Mesenchymal stem cell (in vitro differentiated cells and primary cell): ENCODE data around the gene ATP6V0E2.

Source experiments
- DNase-seq: peaks from one replicate; pipeline ENCODE4 v3.0.0-alpha.2; 2013
- H2AFZ ChIP-seq: one replicate; pipeline ENCODE4 v1.6.1; 2013; ENCODE audit warnings: low read depth, mild to moderate bottlenecking, control low read depth, inconsistent platforms, low read length, moderate library complexity
- H2AK5ac ChIP-seq: 2 replicates; pipeline ENCODE4 v1.6.1; 2013; ENCODE audit warnings: low read length, moderate library complexity, mild to moderate bottlenecking, inconsistent platforms; ENCODE audit not compliant: severe bottlenecking
- H2BK120ac ChIP-seq: one replicate; pipeline ENCODE4 v1.6.1; 2013; ENCODE audit warnings: low read depth, mild to moderate bottlenecking, inconsistent platforms, low read length, moderate library complexity
- H2BK12ac ChIP-seq, 2 experiments: one replicate each; pipeline ENCODE4 v1.6.1; 2013; ENCODE audit warnings: inconsistent platforms in 2 of 2, low read length in 2 of 2, mild to moderate bottlenecking in 2 of 2, moderate library complexity in 2 of 2, control low read depth in 1 of 2
- H2BK15ac ChIP-seq: one replicate; pipeline ENCODE4 v1.6.1; 2013; ENCODE audit warnings: mild to moderate bottlenecking, low read depth, inconsistent platforms; ENCODE audit not compliant: poor library complexity, severe bottlenecking
- H2BK5ac ChIP-seq: 2 replicates; pipeline ENCODE4 v1.6.1; 2013; ENCODE audit warnings: low read depth, mild to moderate bottlenecking, low read length, control low read depth, inconsistent platforms; ENCODE audit not compliant: poor library complexity, severe bottlenecking
- H3K14ac ChIP-seq, 2 experiments: one replicate each; pipeline ENCODE4 v1.6.1; 2013; ENCODE audit warnings: inconsistent platforms in 2 of 2, low read length in 2 of 2, control low read depth in 1 of 2, mild to moderate bottlenecking in 1 of 2, moderate library complexity in 1 of 2
- H3K18ac ChIP-seq, 2 experiments: one replicate each; pipeline ENCODE4 v1.6.1; 2013; ENCODE audit warnings: inconsistent platforms in 2 of 2, low read length in 2 of 2, control low read depth in 1 of 2, low read depth in 1 of 2, mild to moderate bottlenecking in 1 of 2
- H3K23ac ChIP-seq, 2 experiments: one replicate each; pipeline ENCODE4 v1.6.1; 2013; ENCODE audit warnings: inconsistent platforms in 2 of 2, low read length in 2 of 2, mild to moderate bottlenecking in 2 of 2, moderate library complexity in 2 of 2, control low read depth in 1 of 2
- H3K27ac ChIP-seq: 2 replicates; pipeline ENCODE4 v1.5.1; 2013; ENCODE audit warnings: mild to moderate bottlenecking, moderate library complexity, low read length, control low read depth, inconsistent platforms; ENCODE audit not compliant: poor library complexity, severe bottlenecking
- H3K27me3 ChIP-seq, 2 experiments: 2 replicates each; pipeline versions ENCODE4 v1.6.1 to v1.7.0; 2013; ENCODE audit warnings: low read length in 2 of 2, mild to moderate bottlenecking in 2 of 2, moderate library complexity in 2 of 2, control low read depth in 1 of 2, inconsistent platforms in 1 of 2; ENCODE audit not compliant: control insufficient read depth in 1 of 2, insufficient read depth in 1 of 2
- H3K36me3 ChIP-seq, 2 experiments: 2 replicates each; pipeline versions ENCODE4 v1.6.1 to v1.7.0; 2013; ENCODE audit warnings: low read length in 2 of 2, control low read depth in 1 of 2, inconsistent platforms in 1 of 2, low read depth in 1 of 2, mild to moderate bottlenecking in 1 of 2; ENCODE audit not compliant: insufficient read depth in 2 of 2, control insufficient read depth in 1 of 2
- H3K4ac ChIP-seq, 2 experiments: one replicate each; pipeline ENCODE4 v1.6.1; 2013; ENCODE audit warnings: inconsistent platforms in 2 of 2, low read length in 2 of 2, mild to moderate bottlenecking in 2 of 2, moderate library complexity in 2 of 2, control low read depth in 1 of 2, low read depth in 1 of 2
- H3K4me1 ChIP-seq: 2 replicates; pipeline ENCODE4 v1.6.1; 2013; ENCODE audit warnings: low read depth, low read length, control low read depth; ENCODE audit not compliant: control insufficient read depth, insufficient read depth
- H3K4me2 ChIP-seq: 2 replicates; pipeline ENCODE4 v1.6.1; 2013; ENCODE audit warnings: low read length, mild to moderate bottlenecking, inconsistent platforms; ENCODE audit not compliant: poor library complexity, severe bottlenecking
- H3K4me3 ChIP-seq, 2 experiments: 2 replicates each; pipeline versions ENCODE4 v1.5.1 to v1.7.0; 2013; ENCODE audit warnings: low read length in 2 of 2, mild to moderate bottlenecking in 2 of 2, control low read depth in 1 of 2, low read depth in 1 of 2; ENCODE audit not compliant: insufficient read depth in 1 of 2
- H3K79me1 ChIP-seq: replicated peaks from 2 replicates; pipeline ENCODE4 v1.6.1; 2013; ENCODE audit warnings: mild to moderate bottlenecking, control low read depth, low read length, inconsistent platforms; ENCODE audit not compliant: poor library complexity, severe bottlenecking
- H3K9ac ChIP-seq: 2 replicates; pipeline ENCODE4 v1.7.0; 2013; ENCODE audit warnings: mild to moderate bottlenecking, low read length, moderate library complexity
- H3K9me3 ChIP-seq: 2 replicates; pipeline ENCODE4 v1.7.0; 2013; ENCODE audit warnings: mild to moderate bottlenecking, low read length; ENCODE audit not compliant: control insufficient read depth
- H4K8ac ChIP-seq: one replicate; pipeline ENCODE4 v1.6.1; 2013; ENCODE audit warnings: inconsistent platforms, mild to moderate bottlenecking, low read length, moderate library complexity
- H4K91ac ChIP-seq: one replicate; pipeline ENCODE4 v1.6.1; 2013; ENCODE audit warnings: mild to moderate bottlenecking, low read length, inconsistent platforms
- WGBS: methylation state at CpG from one replicate; pipeline ENCODE4 v1.1.7; 2013; ENCODE audit warnings: mixed read lengths; 5-methylcytosine and 5-hydroxymethylcytosine counted together

The ATP6V0E2 gene

GRCh38 chr7:149867762-149868622 is 5.8 kb upstream of the ATP6V0E2 start:
- no peak overlapping the region for H3K18ac ChIP-seq
- H3K23ac ChIP-seq = no peak overlapping the region
- WGBS = 93% methylated on average over 25 of the region's 25 CpGs
- H3K4ac ChIP-seq = no peak overlapping the region
- no peak overlapping the region for H2AK5ac ChIP-seq
- DNase-seq = no peak
- H2BK12ac ChIP-seq = no peak overlapping the region
- H2BK5ac ChIP-seq = no peak overlapping the region
- H3K36me3 ChIP-seq = peaks cover 11 to 30% of the 10 kb centered on the region in 2 experiments
- no peaks in the 10 kb centered on the region for H3K9me3 ChIP-seq
- H3K4me3 ChIP-seq = no peak overlapping the region
- no peak overlapping the region for H3K27ac ChIP-seq
- no peaks in the 10 kb centered on the region for H3K79me1 ChIP-seq
- H4K91ac ChIP-seq = no peak overlapping the region
- H3K4me1 ChIP-seq = peaks cover 3% of the 10 kb centered on the region
- no peak overlapping the region for H2BK120ac ChIP-seq
- H3K4me2 ChIP-seq = no peak overlapping the region
- H3K9ac ChIP-seq = no peak overlapping the region
- H3K27me3 ChIP-seq = no peaks in the 10 kb centered on the region
- H2AFZ ChIP-seq = no peak overlapping the region
- H4K8ac ChIP-seq = no peak overlapping the region
- H3K14ac ChIP-seq = no peak overlapping the region
- no peak overlapping the region for H2BK15ac ChIP-seq

- H2BK12ac ChIP-seq = no peak overlapping the region
- H2BK5ac ChIP-seq = no peak overlapping the region
- no peak overlapping the region for H2BK120ac ChIP-seq
- H3K4ac ChIP-seq = no peak overlapping the region
- no peaks in the 10 kb centered on the region for H3K9me3 ChIP-seq
- H3K9ac ChIP-seq = no peak overlapping the region
- no peak overlapping the region for H2AK5ac ChIP-seq
- H4K8ac ChIP-seq = no peak overlapping the region
- peaks cover 3% of the 10 kb centered on the region for H3K4me1 ChIP-seq
- H3K14ac ChIP-seq = no peak overlapping the region
- H2BK15ac ChIP-seq = no peak overlapping the region
- H4K91ac ChIP-seq = no peak overlapping the region
- no peak overlapping the region for H3K18ac ChIP-seq
- no peaks in the 10 kb centered on the region for H3K27me3 ChIP-seq
- peaks cover 11 to 30% of the 10 kb centered on the region in 2 experiments for H3K36me3 ChIP-seq
- no peak overlapping the region for H3K27ac ChIP-seq
- no peaks in the 10 kb centered on the region for H3K79me1 ChIP-seq
- H3K4me2 ChIP-seq = no peak overlapping the region
- WGBS = 74% methylated on average over 7 of the region's 7 CpGs
- no peak overlapping the region for H2AFZ ChIP-seq
- no peak for DNase-seq
- no peak overlapping the region for H3K23ac ChIP-seq
- H3K4me3 ChIP-seq = no peak overlapping the region
Measured at GRCh38 chr7:149868623-149869290, 5.0 kb upstream of the ATP6V0E2 start.

GRCh38 chr7:149869291-149869650 is 4.5 kb upstream of the ATP6V0E2 start:
- H2BK15ac ChIP-seq = no peak overlapping the region
- no peak overlapping the region for H3K27ac ChIP-seq
- no peak overlapping the region for H3K4ac ChIP-seq
- no peak overlapping the region for H4K8ac ChIP-seq
- H3K9me3 ChIP-seq = no peaks in the 10 kb centered on the region
- H3K9ac ChIP-seq = no peak overlapping the region
- H2BK5ac ChIP-seq = no peak overlapping the region
- WGBS = 96% methylated on average over 5 of the region's 5 CpGs
- H3K27me3 ChIP-seq = no peaks in the 10 kb centered on the region
- no peak overlapping the region for H3K18ac ChIP-seq
- H2BK12ac ChIP-seq = no peak overlapping the region
- peaks cover 8 to 26% of the 10 kb centered on the region in 2 experiments for H3K36me3 ChIP-seq
- no peak overlapping the region for H2BK120ac ChIP-seq
- no peak overlapping the region for H3K14ac ChIP-seq
- H4K91ac ChIP-seq = no peak overlapping the region
- no peak for DNase-seq
- no peak overlapping the region for H3K23ac ChIP-seq
- H3K79me1 ChIP-seq = peaks cover 2% of the 10 kb centered on the region
- H3K4me2 ChIP-seq = no peak overlapping the region
- peaks cover 8% of the 10 kb centered on the region for H3K4me1 ChIP-seq
- no peak overlapping the region for H2AFZ ChIP-seq
- H2AK5ac ChIP-seq = no peak overlapping the region
- H3K4me3 ChIP-seq = no peak overlapping the region

GRCh38 chr7:149869867-149870266 is 3.9 kb upstream of the ATP6V0E2 start:
- H3K4me1 ChIP-seq = peaks cover 9% of the 10 kb centered on the region
- no peak overlapping the region for H3K14ac ChIP-seq
- no peak overlapping the region for H2BK12ac ChIP-seq
- H2AK5ac ChIP-seq = no peak overlapping the region
- H3K9me3 ChIP-seq = no peaks in the 10 kb centered on the region
- H3K9ac ChIP-seq = no peak overlapping the region
- no peak overlapping the region for H3K4ac ChIP-seq
- no peak overlapping the region for H3K4me2 ChIP-seq
- DNase-seq = no peak
- H3K27ac ChIP-seq = no peak overlapping the region
- H3K4me3 ChIP-seq = no peak overlapping the region
- H2BK120ac ChIP-seq = no peak overlapping the region
- no peaks in the 10 kb centered on the region for H3K27me3 ChIP-seq
- peaks cover 2% of the 10 kb centered on the region for H3K79me1 ChIP-seq
- H3K18ac ChIP-seq = no peak overlapping the region
- peaks cover 5 to 20% of the 10 kb centered on the region in 2 experiments for H3K36me3 ChIP-seq
- 78% methylated on average over 6 of the region's 6 CpGs for WGBS
- no peak overlapping the region for H4K91ac ChIP-seq
- no peak overlapping the region for H2BK5ac ChIP-seq
- no peak overlapping the region for H2AFZ ChIP-seq
- H2BK15ac ChIP-seq = no peak overlapping the region
- H3K23ac ChIP-seq = no peak overlapping the region
- no peak overlapping the region for H4K8ac ChIP-seq
